Keratinocyte (primary cell): Measurements from ENCODE around the gene ATF5.

Source experiments
- CTCF ChIP-seq, 3 experiments: IDR thresholded peaks in 1 of 3; conservative IDR thresholded peaks in 1 of 3; optimal IDR thresholded peaks in 1 of 3; 2 replicates in 2 of 3; 3 replicates in 1 of 3; pipeline versions ENCODE3 to v1.5.1; 2011; ENCODE audit warnings: low read length in 3 of 3, mild to moderate bottlenecking in 3 of 3, moderate library complexity in 2 of 3, control low read depth in 1 of 3, inconsistent platforms in 1 of 3; ENCODE audit not compliant: insufficient read depth in 2 of 3; ENCODE audit errors: extremely low read depth in 1 of 3
- EZH2 ChIP-seq: IDR thresholded peaks from one replicate; pipeline ENCODE4 v1.6.1; 2012; ENCODE audit warnings: inconsistent platforms, mild to moderate bottlenecking, low read length, moderate library complexity

DNA sequence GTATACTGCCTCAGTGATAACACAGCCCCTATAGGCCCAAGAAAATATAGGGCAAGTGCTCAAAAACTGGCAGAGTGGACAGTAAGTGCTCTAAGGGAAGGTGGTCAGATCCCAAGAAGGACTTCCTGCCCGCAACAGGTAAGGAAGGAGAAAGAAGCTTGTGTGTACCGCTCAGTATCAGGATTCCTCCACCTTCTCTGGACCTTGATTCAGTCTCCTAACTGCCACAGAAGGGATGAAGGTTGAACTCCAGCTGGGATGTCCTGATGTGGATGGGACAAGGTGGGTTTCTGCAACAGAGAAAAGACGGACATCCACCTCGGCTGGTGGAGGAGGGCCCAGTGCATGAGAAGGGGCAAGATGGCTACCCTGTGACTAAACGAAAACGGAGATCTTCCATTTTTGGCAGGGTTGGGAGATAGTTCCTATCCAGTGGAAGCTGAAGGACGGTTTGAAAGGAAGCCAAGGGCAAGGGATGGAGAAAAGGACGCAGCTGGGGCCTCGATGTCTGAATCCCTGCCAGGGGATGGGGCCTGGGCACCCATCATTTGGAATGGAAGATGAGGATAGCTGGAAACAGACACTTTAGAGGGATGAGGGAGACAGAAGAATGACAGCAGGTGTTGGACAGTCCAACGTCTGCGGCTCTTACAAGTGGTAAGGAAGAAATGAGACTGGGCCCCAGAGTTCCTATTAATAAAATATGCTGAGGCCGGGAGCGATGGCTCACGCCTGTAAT is 1.3 kb upstream of the ATF5 start:
- TF ChIP-seq CTCF (optimal IDR thresholded peaks at IDR 0.05 in 1 of 3, IDR thresholded peaks at IDR 0.05 in 1 of 3, conservative IDR thresholded peaks at IDR 0.05 in 1 of 3; ENCODE audit: extremely low read depth in 1 of 3, insufficient read depth in 2 of 3, low read length in 3 of 3) (no peak), EZH2 (no peak)
